Epithelial cell of esophagus (primary cell): Measurements from ENCODE around the gene PAF1.

Experiments
- DNase-seq: peaks from one replicate; pipeline ENCODE4 v3.0.0; 2010; ENCODE audit warnings: low read depth
- H3K4me3 ChIP-seq: 2 replicates; pipeline ENCODE4 v1.5.1; 2011; ENCODE audit warnings: mild to moderate bottlenecking, low read length, control low read depth
- CTCF ChIP-seq: IDR thresholded peaks from 2 replicates; pipeline ENCODE4 v1.5.1; 2011; ENCODE audit warnings: low read depth, mild to moderate bottlenecking, low read length, control low read depth, inconsistent platforms; ENCODE audit not compliant: insufficient read depth; ENCODE audit errors: missing control alignments

PAF1 gene

GRCh38 chr19:39405261-39405957, 14.5 kb upstream of the PAF1 start:
- TF ChIP-seq CTCF: no peak
- H3K4me3 ChIP-seq: peak overlapping the region; percentile 98
- DNase-seq: no peak

DNA sequence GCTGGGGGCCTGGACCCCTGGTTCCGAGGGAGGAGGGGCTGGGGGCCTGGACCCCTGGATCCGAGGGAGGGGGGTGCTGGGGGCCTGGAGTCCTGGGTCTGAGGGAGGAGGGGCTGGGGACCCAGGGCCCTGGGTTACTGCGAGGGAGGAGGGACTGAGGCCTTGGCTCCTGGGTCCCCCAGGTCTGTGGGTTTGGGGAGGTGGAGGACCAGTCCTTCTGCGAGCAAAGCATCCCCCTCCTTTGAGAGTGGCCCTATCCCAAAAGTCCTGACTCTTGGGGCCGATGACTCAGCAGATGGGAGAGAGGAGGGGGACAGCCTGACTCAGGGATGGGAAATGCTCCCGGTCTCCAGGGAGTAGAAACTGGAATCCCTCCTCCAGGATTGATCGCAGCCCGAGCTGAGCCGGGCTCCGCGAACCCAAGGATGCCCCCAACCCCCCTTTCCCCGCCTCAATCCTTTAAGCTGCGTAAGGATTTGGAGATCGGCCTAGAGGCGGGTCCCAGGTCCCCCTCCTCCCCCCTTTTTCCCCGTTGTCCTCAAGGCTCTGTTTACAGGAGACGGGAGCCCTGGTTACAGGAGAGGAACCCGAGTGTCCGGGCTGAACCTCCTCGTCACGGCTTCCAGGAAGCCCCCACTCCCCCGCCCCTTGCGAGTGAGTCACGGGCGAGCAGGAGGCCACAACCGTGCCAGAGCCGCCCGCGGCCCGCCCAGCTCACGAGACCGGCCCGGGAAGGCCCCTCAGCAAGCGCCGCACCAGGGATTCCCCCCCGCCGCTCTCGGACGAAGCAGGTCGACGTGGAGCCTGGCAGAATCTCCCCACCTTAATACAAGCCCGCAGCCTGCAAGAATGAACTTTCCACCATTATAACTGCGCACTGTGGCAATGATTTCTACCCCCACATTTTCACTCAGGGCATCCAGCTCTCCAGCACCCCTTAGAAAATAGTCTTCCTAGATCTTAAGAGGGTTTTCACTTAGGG, 12.7 kb upstream of the PAF1 start:
- peak overlapping the region; percentile 41 for H3K4me3 ChIP-seq
- DNase-seq: peak; percentile 97
- no peak for TF ChIP-seq CTCF

DNA sequence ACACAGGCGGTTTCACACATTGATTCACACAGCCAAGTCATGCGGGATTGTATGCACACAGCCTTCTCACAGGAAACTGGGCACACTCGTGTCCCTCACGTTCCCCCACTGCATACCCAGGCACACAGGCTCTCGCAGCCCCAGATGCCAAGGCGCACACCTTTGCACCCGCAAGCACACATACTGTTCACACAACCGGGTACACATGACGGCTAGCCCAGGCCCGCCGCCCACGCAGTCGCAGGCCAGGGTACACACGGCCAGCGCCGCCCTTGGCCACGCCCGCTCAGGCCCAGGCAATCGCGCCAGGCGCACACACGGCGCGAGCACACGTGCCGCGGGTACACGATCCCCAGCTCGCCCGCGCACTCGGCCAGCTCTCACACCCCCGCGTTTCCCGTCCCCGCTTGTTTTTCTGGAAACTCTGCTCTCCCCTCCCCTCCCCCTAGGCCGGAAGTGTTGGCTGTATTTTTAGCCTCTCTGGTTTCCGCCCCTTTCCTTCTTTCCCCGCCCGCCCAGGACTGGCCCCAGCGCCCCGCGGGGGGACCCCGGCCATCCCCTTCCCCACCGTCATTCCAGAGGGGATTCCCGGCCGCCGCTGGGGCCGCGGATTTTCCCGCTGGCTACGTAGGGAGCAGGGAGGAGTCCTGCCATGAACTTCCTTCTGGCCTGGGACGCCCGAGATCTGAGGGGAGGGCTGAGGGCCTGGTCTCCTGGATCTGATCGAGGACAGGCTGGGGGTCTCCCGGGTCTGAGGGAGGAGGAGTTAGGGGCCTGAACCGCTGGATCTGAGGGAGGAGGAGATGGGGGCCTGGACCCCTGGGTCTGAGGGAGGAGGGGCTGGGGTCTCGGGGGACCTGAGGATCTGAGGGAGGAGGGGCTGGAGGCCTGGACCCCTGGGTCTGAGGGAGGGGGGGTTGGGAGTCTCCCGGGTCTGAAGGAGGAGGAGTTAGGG, 11.7 kb upstream of the PAF1 start:
- H3K4me3 ChIP-seq: peak overlapping the region; percentile 39
- TF ChIP-seq CTCF: no peak
- DNase-seq: peak; percentile 92

- TF ChIP-seq CTCF: peak; percentile 3
- DNase-seq: peak; percentile 98
- H3K4me3 ChIP-seq: no peak overlapping the region
These were observed 10.8 kb upstream of the PAF1 start for GRCh38 chr19:39401549-39402345.

- no peak overlapping the region for H3K4me3 ChIP-seq
- DNase-seq: no peak
- TF ChIP-seq CTCF: no peak
These were observed 10.2 kb upstream of the PAF1 start for GRCh38 chr19:39401070-39401548.

DNA sequence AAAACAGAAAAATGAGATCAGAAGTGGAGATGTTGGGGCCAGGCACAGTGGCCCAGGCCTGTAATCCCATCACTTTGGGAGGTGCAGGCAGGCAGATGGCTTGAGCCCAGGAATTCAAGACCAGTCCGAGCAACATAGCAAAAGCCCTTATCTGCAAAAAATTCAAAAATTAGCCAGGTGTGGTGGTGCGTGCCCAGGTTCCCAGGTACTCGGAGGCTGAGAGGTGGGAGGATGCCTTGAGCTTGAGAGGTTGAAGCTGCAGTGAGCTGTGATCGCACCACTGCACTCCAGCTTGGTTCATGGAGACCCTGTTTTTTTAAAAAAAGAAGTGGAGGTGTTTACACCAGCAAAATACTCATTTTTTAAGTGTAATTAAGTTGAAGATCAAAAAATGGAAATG, 9.2 kb upstream of the PAF1 start:
- no peak for DNase-seq
- no peak for TF ChIP-seq CTCF
- H3K4me3 ChIP-seq: no peak overlapping the region
